GM23248 (cell line): ENCODE data around the gene ACAN. TPM values are rescaled to one million over a fixed set of nuclear protein-coding genes. Genes with fewer than 3 reads are reported as not detected.

Source experiments
- DNase-seq: peaks from one replicate; pipeline ENCODE4 v3.0.0-alpha.2; 2015
- H2AFZ ChIP-seq: fragments of 200-600 bp; sonication (generic); 2 replicates; pipeline ENCODE4 v1.6.1; 2016; ENCODE audit warnings: antibody characterized with exemption
- H3F3A ChIP-seq: fragments of 200-600 bp; sonication (generic); 2 replicates; pipeline ENCODE4 v1.6.1; 2016; ENCODE audit warnings: mild to moderate bottlenecking, antibody characterized with exemption, mixed run types; ENCODE audit not compliant: insufficient read depth
- H3K27ac ChIP-seq: fragments of 200-600 bp; sonication (generic); 2 replicates; pipeline ENCODE4 v1.5.1; 2016; ENCODE audit warnings: mild to moderate bottlenecking
- H3K27me3 ChIP-seq: fragments of 200-600 bp; sonication (generic); replicated peaks from 2 replicates; pipeline ENCODE4 v1.6.1; 2016; ENCODE audit warnings: mild to moderate bottlenecking; ENCODE audit not compliant: insufficient read depth
- H3K36me3 ChIP-seq: fragments of 200-600 bp; sonication (generic); 2 replicates; pipeline ENCODE4 v1.6.1; 2016; ENCODE audit warnings: low read depth, mild to moderate bottlenecking
- H3K4me1 ChIP-seq: fragments of 200-600 bp; sonication (generic); 2 replicates; pipeline ENCODE4 v1.6.1; 2016; ENCODE audit warnings: mild to moderate bottlenecking; ENCODE audit not compliant: insufficient read depth
- H3K4me2 ChIP-seq: fragments of 200-600 bp; sonication (generic); one replicate; pipeline ENCODE4 v1.6.1; 2016; ENCODE audit warnings: mild to moderate bottlenecking; ENCODE audit not compliant: unreplicated experiment
- H3K4me3 ChIP-seq: fragments of 200-600 bp; sonication (generic); 2 replicates; pipeline ENCODE4 v1.5.1; 2016; ENCODE audit warnings: mild to moderate bottlenecking
- H3K79me2 ChIP-seq: fragments of 200-600 bp; sonication (generic); 2 replicates; pipeline ENCODE4 v1.6.1; 2016; ENCODE audit warnings: mild to moderate bottlenecking; ENCODE audit not compliant: insufficient read depth
- H3K9ac ChIP-seq: fragments of 200-600 bp; sonication (generic); 2 replicates; pipeline ENCODE4 v1.6.1; 2016; ENCODE audit warnings: mild to moderate bottlenecking
- H3K9me2 ChIP-seq: fragments of 200-600 bp; sonication (generic); 2 replicates; pipeline ENCODE4 v1.6.1; 2016; ENCODE audit warnings: mixed run types, mild to moderate bottlenecking, moderate library complexity; ENCODE audit not compliant: insufficient read depth
- H3K9me3 ChIP-seq: fragments of 200-600 bp; sonication (generic); one replicate; pipeline ENCODE4 v1.6.1; 2017; ENCODE audit warnings: low read depth
- H4K20me1 ChIP-seq: fragments of 200-600 bp; sonication (generic); 2 replicates; pipeline ENCODE4 v1.6.0; 2016; ENCODE audit not compliant: insufficient read depth
- EZH2 ChIP-seq: fragments of 200-600 bp; sonication (generic); IDR thresholded peaks from 2 replicates; pipeline ENCODE4 v1.6.1; 2018; ENCODE audit warnings: antibody characterized with exemption, mild to moderate bottlenecking; ENCODE audit not compliant: insufficient read depth, poor library complexity, severe bottlenecking
- EZH2phosphoT487 ChIP-seq: fragments of 200-600 bp; sonication (generic); IDR thresholded peaks from 2 replicates; pipeline ENCODE4 v1.6.1; 2018; ENCODE audit warnings: antibody characterized with exemption, moderate library complexity, mild to moderate bottlenecking, low read depth; ENCODE audit not compliant: insufficient read depth
- WGBS, 2 experiments: methylation state at CpG; one replicate each; pipeline ENCODE4 v1.1.6; 2015 to 2017; ENCODE audit warnings: low lambda C conversion rate in 2 of 2, low coverage in 1 of 2; ENCODE audit errors: missing lambda C conversion rate in 2 of 2; 5-methylcytosine and 5-hydroxymethylcytosine counted together
- in situ Hi-C: fragments of 300-500 bp; cut with MboI; formaldehyde crosslinking; loops from 2 replicates; pipeline ENCODE4 v1.15.0; 2020
- polyA plus RNA-seq: library from polyadenylated mRNA; unstranded; fragments of >200 nt; fragmentation: Nextera tagmentation; extraction: Ambion mirVana; gene quantifications from 2 replicates; pipeline ENCODE4 v1.2.1, GENCODE V29; 2016
- total RNA-seq: library from RNA; depleted of rRNA; stranded (reverse); fragments of >200 nt; shearing (Covaris generic); gene quantifications from 2 replicates; pipeline ENCODE4 v1.2.3, GENCODE V29; 2014

Gene ACAN
- total and polyA plus RNA-seq, 2 experiments from 2014 or later: not detected

DNA sequence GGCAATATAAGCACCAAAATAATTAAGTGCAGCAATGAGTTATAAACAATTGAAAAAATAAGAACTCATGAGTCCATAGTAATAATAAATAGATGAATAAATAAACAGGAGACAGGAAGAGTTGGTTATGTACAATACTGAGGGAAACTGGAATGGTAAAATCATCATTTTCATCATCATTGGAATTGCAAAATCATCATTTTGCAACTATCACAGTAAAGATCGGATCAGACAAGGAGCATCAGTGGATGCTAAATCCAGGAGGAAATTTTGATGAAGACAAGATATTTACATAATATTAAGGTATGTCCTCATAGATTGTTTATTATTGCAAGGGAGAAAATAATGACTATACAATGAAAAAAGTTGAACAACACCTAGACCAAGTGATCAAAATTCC, 38.8 kb upstream of the ACAN start:
- Histone ChIP-seq H3K27me3 (peaks cover 63% of the 10 kb centered on the region), H3K4me1 (no peaks in the 10 kb centered on the region), H3K9ac (no peak overlapping the region), H3K4me2 (no peak overlapping the region), H3K79me2 (no peaks in the 10 kb centered on the region), H3K36me3 (no peaks in the 10 kb centered on the region), H3K9me3 (no peaks in the 10 kb centered on the region), H3F3A (no peaks in the 10 kb centered on the region), H4K20me1 (no peaks in the 10 kb centered on the region), H2AFZ (no peak overlapping the region), H3K27ac (no peak overlapping the region), H3K9me2 (no peaks in the 10 kb centered on the region), H3K4me3 (no peak overlapping the region)
- WGBS, 2 experiments: 61 to 70% methylated on average over 1 of the region's 1 CpG
- DNase-seq: no peak
- TF ChIP-seq EZH2 (no peak), EZH2phosphoT487 (no peak)
- in situ Hi-C loops: no loop called here

DNA sequence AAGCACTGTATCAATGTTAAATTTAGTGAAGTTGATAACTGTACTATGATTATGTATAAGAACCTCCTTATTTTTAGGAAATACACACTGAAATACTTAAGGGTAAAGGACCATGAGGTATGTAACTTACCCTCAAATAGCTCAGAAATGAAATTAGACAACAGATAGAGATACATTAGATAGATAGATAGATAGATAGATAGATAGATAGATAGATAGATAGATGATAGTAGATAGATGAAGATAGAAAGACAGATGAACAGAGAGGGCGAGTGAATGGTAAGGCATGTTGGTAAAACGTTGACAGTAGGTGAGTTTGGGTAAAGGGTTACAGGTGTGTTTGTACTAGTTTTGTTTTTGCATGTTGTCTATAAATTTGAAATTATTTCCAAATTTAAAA, 38.0 kb upstream of the ACAN start:
- peaks cover 63% of the 10 kb centered on the region for H3K27me3 ChIP-seq
- no peak overlapping the region for H3K4me3 ChIP-seq
- no peaks in the 10 kb centered on the region for H3F3A ChIP-seq
- no peak for TF ChIP-seq EZH2
- no peak for TF ChIP-seq EZH2phosphoT487
- no peak for DNase-seq
- no peaks in the 10 kb centered on the region for H3K4me1 ChIP-seq
- no peaks in the 10 kb centered on the region for H4K20me1 ChIP-seq
- no peak overlapping the region for H3K9ac ChIP-seq
- no peak overlapping the region for H3K27ac ChIP-seq
- no peaks in the 10 kb centered on the region for H3K36me3 ChIP-seq
- H2AFZ ChIP-seq: no peak overlapping the region
- H3K9me2 ChIP-seq: no peaks in the 10 kb centered on the region
- 34 to 39% methylated on average over 2 of the region's 2 CpGs for WGBS, 2 experiments
- H3K4me2 ChIP-seq: no peak overlapping the region
- no peaks in the 10 kb centered on the region for H3K79me2 ChIP-seq
- no peaks in the 10 kb centered on the region for H3K9me3 ChIP-seq
- in situ Hi-C loops: no loop called here

DNA sequence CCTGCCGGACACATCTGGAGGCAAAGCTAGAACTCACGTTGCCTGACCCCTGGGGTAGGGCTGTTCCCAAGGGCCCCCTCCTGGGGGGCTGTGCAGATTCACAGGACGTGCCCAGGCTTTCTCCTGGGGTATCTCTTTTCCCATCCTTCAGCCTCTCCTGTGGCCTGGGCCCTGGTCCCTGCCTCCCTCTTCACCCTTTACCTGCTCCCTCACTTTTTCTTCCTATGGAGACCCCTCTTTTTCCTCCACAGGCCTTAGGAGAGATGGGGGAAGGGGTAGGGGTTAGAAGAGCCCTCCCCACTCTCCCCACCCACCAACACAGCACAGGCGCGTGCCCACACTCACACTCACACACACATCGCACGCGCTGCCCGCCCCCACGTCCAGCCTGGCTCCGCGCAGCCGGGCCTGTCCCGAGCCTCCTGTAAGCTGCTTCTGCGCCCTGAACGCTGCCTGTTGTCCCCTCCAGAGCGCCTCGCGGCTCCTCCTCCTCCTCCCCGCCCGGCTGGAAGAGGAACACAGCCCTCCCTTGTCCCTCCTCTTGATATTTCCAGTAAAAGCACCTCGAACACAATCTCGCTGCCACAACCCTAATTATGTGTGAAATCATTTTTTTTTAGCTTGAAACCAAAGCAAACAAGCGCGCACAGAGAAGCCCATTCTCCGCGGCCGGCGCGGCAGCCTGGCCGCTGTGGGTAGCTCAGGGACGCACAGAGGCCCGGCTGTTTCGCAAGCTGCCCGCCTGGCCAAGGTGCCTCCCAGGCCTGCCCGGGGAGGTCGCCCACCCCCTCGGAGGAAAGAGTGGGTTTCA, 33.9 kb upstream of the ACAN start:
- in situ Hi-C loops: no loop called here
- Histone ChIP-seq H3K4me2 (no peak overlapping the region), H3K36me3 (no peaks in the 10 kb centered on the region), H3K27me3 (peaks cover 60% of the 10 kb centered on the region), H2AFZ (peak overlapping the region; percentile 54; the same call in 1 of the 2 replicates), H3K9ac (no peak overlapping the region), H3K9me3 (no peaks in the 10 kb centered on the region), H4K20me1 (no peaks in the 10 kb centered on the region), H3K4me3 (peak overlapping the region; percentile 40; the same call in 1 of the 2 replicates), H3K79me2 (no peaks in the 10 kb centered on the region), H3K4me1 (no peaks in the 10 kb centered on the region), H3K9me2 (no peaks in the 10 kb centered on the region), H3F3A (no peaks in the 10 kb centered on the region), H3K27ac (no peak overlapping the region)
- 8 to 12% methylated on average over 36 to 38 of the region's 38 CpGs for WGBS, 2 experiments
- DNase-seq: peak; percentile 15
- TF ChIP-seq EZH2phosphoT487: no peak
- no peak for TF ChIP-seq EZH2

DNA sequence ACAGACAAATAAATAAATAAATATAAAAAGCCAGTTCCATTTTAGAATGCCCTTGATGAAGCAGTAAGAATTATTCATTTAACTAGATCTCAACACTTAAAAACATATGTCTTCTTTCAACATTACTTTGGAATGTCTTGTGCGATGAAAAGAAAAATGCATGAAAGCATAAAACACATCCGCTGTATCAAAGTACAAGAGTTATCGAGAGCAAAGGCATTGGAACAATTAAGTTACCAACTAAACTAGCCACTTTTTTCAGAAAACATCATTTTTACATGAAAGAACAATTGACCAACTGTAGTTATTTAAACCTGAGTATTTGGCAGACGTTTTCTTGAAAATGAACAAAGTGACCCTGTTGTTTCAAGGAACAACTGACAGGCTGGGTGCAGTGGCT, 27.5 kb upstream of the ACAN start:
- H3K36me3 ChIP-seq: no peaks in the 10 kb centered on the region
- H2AFZ ChIP-seq: no peak overlapping the region
- no peak for DNase-seq
- TF ChIP-seq EZH2 (no peak), EZH2phosphoT487 (no peak)
- peaks cover 15% of the 10 kb centered on the region for H3K27me3 ChIP-seq
- no peak overlapping the region for H3K9ac ChIP-seq
- H3K9me2 ChIP-seq: no peaks in the 10 kb centered on the region
- in situ Hi-C loops: no loop called here
- no peaks in the 10 kb centered on the region for H3K9me3 ChIP-seq
- no peaks in the 10 kb centered on the region for H4K20me1 ChIP-seq
- no peak overlapping the region for H3K27ac ChIP-seq
- no peaks in the 10 kb centered on the region for H3K79me2 ChIP-seq
- no peak overlapping the region for H3K4me2 ChIP-seq
- H3F3A ChIP-seq: no peaks in the 10 kb centered on the region
- WGBS, 2 experiments: 54 to 61% methylated on average over 4 of the region's 4 CpGs
- H3K4me1 ChIP-seq: no peaks in the 10 kb centered on the region
- H3K4me3 ChIP-seq: no peak overlapping the region

DNA sequence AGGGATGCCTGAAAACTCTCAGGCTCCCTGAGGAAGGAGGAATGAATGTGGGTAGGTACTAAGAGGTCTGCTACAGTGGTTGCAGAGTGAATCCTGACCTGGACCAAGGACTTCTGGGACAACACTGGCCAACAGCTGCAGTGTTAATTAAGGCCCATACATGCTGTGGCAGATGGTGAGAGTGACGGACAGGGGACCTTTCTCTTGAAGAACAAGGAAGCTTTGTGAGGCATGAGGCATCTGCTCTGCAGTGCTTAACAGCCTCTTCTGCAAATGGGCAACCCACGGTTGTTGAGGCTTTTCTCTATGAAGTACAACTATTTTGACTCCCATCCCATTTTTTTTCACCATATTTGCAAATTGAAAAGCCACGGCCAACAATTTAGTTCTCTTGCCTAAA, 26.6 kb upstream of the ACAN start:
- Histone ChIP-seq H3K4me1 (no peaks in the 10 kb centered on the region), H3K36me3 (no peaks in the 10 kb centered on the region), H3K9me2 (no peaks in the 10 kb centered on the region), H3K9ac (no peak overlapping the region), H3K9me3 (no peaks in the 10 kb centered on the region), H3K79me2 (no peaks in the 10 kb centered on the region), H2AFZ (no peak overlapping the region), H3K27me3 (peaks cover 20% of the 10 kb centered on the region), H3K4me3 (no peak overlapping the region), H4K20me1 (no peaks in the 10 kb centered on the region), H3K4me2 (no peak overlapping the region), H3K27ac (no peak overlapping the region), H3F3A (no peaks in the 10 kb centered on the region)
- in situ Hi-C loops: no loop called here
- 36 to 42% methylated on average over 3 of the region's 3 CpGs for WGBS, 2 experiments
- TF ChIP-seq EZH2phosphoT487 (no peak), EZH2 (no peak)
- no peak for DNase-seq
